HG03558 (cell line): Measurements from ENCODE around the gene CCDC68.

Experiments used
- ATAC-seq: cut with Tn5 transposase; IDR thresholded peaks from one replicate; pipeline ENCODE4 v1.9.1; 2021; ENCODE audit warnings: moderate number of reproducible peaks; ENCODE audit not compliant: unreplicated experiment; ENCODE audit errors: extremely low read depth

The CCDC68 gene

GRCh38 chr18:54923339-54923956 is 35.8 kb downstream of the CCDC68 start:
- no peak for ATAC-seq

- ATAC-seq, result no peak
Observed at GRCh38 chr18:54919412-54919811, 39.8 kb downstream of the CCDC68 start.

- no peak for ATAC-seq
Observed at GRCh38 chr18:54918060-54918459, 41.2 kb downstream of the CCDC68 start.

- ATAC-seq, result no peak
Observed at GRCh38 chr18:54916507-54916906, 42.8 kb downstream of the CCDC68 start.

GRCh38 chr18:54914816-54915215 is 44.4 kb downstream of the CCDC68 start:
- ATAC-seq, result no peak

- ATAC-seq, result no peak
Observed at GRCh38 chr18:54911551-54911950, 47.7 kb downstream of the CCDC68 start.

- no peak for ATAC-seq
Observed at GRCh38 chr18:54910161-54910919, 48.9 kb downstream of the CCDC68 start.

- no peak for ATAC-seq
Observed at GRCh38 chr18:54909538-54909937, 49.7 kb downstream of the CCDC68 start.

GRCh38 chr18:54906331-54907185 is 52.7 kb downstream of the CCDC68 start:
- ATAC-seq, result no peak

GRCh38 chr18:54905629-54906028 is 53.6 kb downstream of the CCDC68 start:
- ATAC-seq, result no peak

- no peak for ATAC-seq
Observed at GRCh38 chr18:54904581-54904980, 54.7 kb downstream of the CCDC68 start.

GRCh38 chr18:54900290-54900689 is 59.0 kb downstream of the CCDC68 start:
- no peak for ATAC-seq

GRCh38 chr18:54899500-54899899 is 59.8 kb downstream of the CCDC68 start:
- ATAC-seq, result no peak

GRCh38 chr18:54888933-54889332 is 70.3 kb downstream of the CCDC68 start:
- no peak for ATAC-seq

- ATAC-seq, result no peak
Observed at GRCh38 chr18:54888378-54888777, 70.9 kb downstream of the CCDC68 start.

- ATAC-seq, result no peak
Observed at GRCh38 chr18:54883816-54884604, 75.3 kb downstream of the CCDC68 start.

GRCh38 chr18:54882318-54882717 is 76.9 kb downstream of the CCDC68 start:
- ATAC-seq, result no peak

- ATAC-seq, result no peak
Observed at GRCh38 chr18:54881229-54881768, 78.0 kb downstream of the CCDC68 start.

- no peak for ATAC-seq
Observed at GRCh38 chr18:54880395-54881105, 78.7 kb downstream of the CCDC68 start.
